ENCODE measurements around the gene CLDN1.

DNA sequence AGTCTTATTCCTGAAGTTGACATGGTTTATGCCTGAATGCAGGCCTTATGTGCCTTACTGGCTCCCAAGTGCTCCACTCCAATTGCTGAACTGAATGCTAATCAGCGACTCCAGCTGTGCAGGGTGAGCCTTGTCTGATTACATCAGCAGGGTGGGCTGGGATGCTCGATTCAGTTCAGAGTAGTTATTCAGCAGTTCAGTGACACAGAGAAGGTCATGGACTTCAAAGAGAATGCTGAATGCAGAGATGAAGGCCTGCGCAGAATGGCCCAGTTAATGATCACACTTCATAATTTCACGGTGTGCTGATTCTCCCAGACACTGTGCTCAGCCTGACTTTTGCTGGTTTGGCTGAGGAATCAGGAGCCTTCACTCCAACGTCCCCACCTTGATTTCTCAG is 63.6 kb downstream of the CLDN1 start:
- no peak for TF ChIP-seq EP300 (IDR thresholded peaks at IDR 0.05)
- TF ChIP-seq, protein P1, sequence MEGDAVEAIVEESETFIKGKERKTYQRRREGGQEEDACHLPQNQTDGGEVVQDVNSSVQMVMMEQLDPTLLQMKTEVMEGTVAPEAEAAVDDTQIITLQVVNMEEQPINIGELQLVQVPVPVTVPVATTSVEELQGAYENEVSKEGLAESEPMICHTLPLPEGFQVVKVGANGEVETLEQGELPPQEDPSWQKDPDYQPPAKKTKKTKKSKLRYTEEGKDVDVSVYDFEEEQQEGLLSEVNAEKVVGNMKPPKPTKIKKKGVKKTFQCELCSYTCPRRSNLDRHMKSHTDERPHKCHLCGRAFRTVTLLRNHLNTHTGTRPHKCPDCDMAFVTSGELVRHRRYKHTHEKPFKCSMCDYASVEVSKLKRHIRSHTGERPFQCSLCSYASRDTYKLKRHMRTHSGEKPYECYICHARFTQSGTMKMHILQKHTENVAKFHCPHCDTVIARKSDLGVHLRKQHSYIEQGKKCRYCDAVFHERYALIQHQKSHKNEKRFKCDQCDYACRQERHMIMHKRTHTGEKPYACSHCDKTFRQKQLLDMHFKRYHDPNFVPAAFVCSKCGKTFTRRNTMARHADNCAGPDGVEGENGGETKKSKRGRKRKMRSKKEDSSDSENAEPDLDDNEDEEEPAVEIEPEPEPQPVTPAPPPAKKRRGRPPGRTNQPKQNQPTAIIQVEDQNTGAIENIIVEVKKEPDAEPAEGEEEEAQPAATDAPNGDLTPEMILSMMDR (IDR thresholded peaks at IDR 0.05): no peak
